ENCODE measurements around the gene HS3ST4.

HS3ST4 gene

GRCh38 chr16:25713785-25714570 lies 22.2 kb downstream of the HS3ST4 start:
- Mint-ChIP-seq H3K27me3 (peaks cover 7% of the 10 kb centered on the region), H3K4me1 (no peaks in the 10 kb centered on the region), H3K9me3 (no peaks in the 10 kb centered on the region), H3K4me3 (no peak overlapping the region), H3K36me3 (no peaks in the 10 kb centered on the region), H3K27ac (no peak overlapping the region)

GRCh38 chr16:25716186-25716585 lies 24.4 kb downstream of the HS3ST4 start:
- no peaks in the 10 kb centered on the region for H3K9me3 Mint-ChIP-seq
- H3K36me3 Mint-ChIP-seq: no peaks in the 10 kb centered on the region
- H3K4me1 Mint-ChIP-seq: no peaks in the 10 kb centered on the region
- no peak overlapping the region for H3K4me3 Mint-ChIP-seq
- H3K27ac Mint-ChIP-seq: no peak overlapping the region
- peaks cover 5% of the 10 kb centered on the region for H3K27me3 Mint-ChIP-seq

GRCh38 chr16:25721439-25721838 lies 29.7 kb downstream of the HS3ST4 start:
- no peak overlapping the region for H3K4me3 Mint-ChIP-seq
- peaks cover 4% of the 10 kb centered on the region for H3K27me3 Mint-ChIP-seq
- H3K36me3 Mint-ChIP-seq: no peaks in the 10 kb centered on the region
- no peaks in the 10 kb centered on the region for H3K9me3 Mint-ChIP-seq
- H3K4me1 Mint-ChIP-seq: no peaks in the 10 kb centered on the region
- H3K27ac Mint-ChIP-seq: no peak overlapping the region

GRCh38 chr16:25726430-25727098 lies 34.8 kb downstream of the HS3ST4 start:
- H3K9me3 Mint-ChIP-seq: no peaks in the 10 kb centered on the region
- H3K27me3 Mint-ChIP-seq: peaks cover 4% of the 10 kb centered on the region
- H3K4me1 Mint-ChIP-seq: no peaks in the 10 kb centered on the region
- no peaks in the 10 kb centered on the region for H3K36me3 Mint-ChIP-seq
- no peak overlapping the region for H3K27ac Mint-ChIP-seq
- H3K4me3 Mint-ChIP-seq: no peak overlapping the region

- H3K27me3 Mint-ChIP-seq: peaks cover 7% of the 10 kb centered on the region
- no peaks in the 10 kb centered on the region for H3K4me1 Mint-ChIP-seq
- H3K9me3 Mint-ChIP-seq: no peaks in the 10 kb centered on the region
- H3K36me3 Mint-ChIP-seq: no peaks in the 10 kb centered on the region
- H3K4me3 Mint-ChIP-seq: no peak overlapping the region
- no peak overlapping the region for H3K27ac Mint-ChIP-seq
These were observed 37.6 kb downstream of the HS3ST4 start for GRCh38 chr16:25729188-25729915.

- Mint-ChIP-seq H3K27ac (no peak overlapping the region), H3K4me1 (no peaks in the 10 kb centered on the region), H3K9me3 (no peaks in the 10 kb centered on the region), H3K27me3 (peaks cover 5% of the 10 kb centered on the region), H3K4me3 (no peak overlapping the region), H3K36me3 (no peaks in the 10 kb centered on the region)
These were observed 38.6 kb downstream of the HS3ST4 start for GRCh38 chr16:25730396-25730795.

- Mint-ChIP-seq H3K27me3 (peaks cover 7% of the 10 kb centered on the region), H3K4me1 (no peaks in the 10 kb centered on the region), H3K9me3 (no peaks in the 10 kb centered on the region), H3K27ac (no peak overlapping the region), H3K36me3 (no peaks in the 10 kb centered on the region), H3K4me3 (no peak overlapping the region)
These were observed 42.9 kb downstream of the HS3ST4 start for GRCh38 chr16:25734430-25735385.

GRCh38 chr16:25735645-25736044 lies 43.9 kb downstream of the HS3ST4 start:
- Mint-ChIP-seq H3K4me3 (no peak overlapping the region), H3K36me3 (no peaks in the 10 kb centered on the region), H3K9me3 (no peaks in the 10 kb centered on the region), H3K27me3 (peaks cover 7% of the 10 kb centered on the region), H3K4me1 (no peaks in the 10 kb centered on the region), H3K27ac (no peak overlapping the region)

- Mint-ChIP-seq H3K9me3 (peaks cover 4% of the 10 kb centered on the region), H3K27ac (no peak overlapping the region), H3K36me3 (no peaks in the 10 kb centered on the region), H3K4me1 (no peaks in the 10 kb centered on the region), H3K27me3 (peaks cover 7% of the 10 kb centered on the region), H3K4me3 (no peak overlapping the region)
These were observed 55.5 kb downstream of the HS3ST4 start for GRCh38 chr16:25747160-25747758.

GRCh38 chr16:25748092-25748654 lies 56.4 kb downstream of the HS3ST4 start:
- H3K27me3 Mint-ChIP-seq: peaks cover 5% of the 10 kb centered on the region
- H3K4me1 Mint-ChIP-seq: no peaks in the 10 kb centered on the region
- peaks cover 4% of the 10 kb centered on the region for H3K9me3 Mint-ChIP-seq

GRCh38 chr16:25750488-25751216 lies 58.9 kb downstream of the HS3ST4 start:
- Mint-ChIP-seq H3K4me3 (no peak overlapping the region), H3K9me3 (no peaks in the 10 kb centered on the region), H3K27ac (no peak overlapping the region), H3K4me1 (no peaks in the 10 kb centered on the region), H3K36me3 (no peaks in the 10 kb centered on the region), H3K27me3 (peaks cover 8% of the 10 kb centered on the region)

More at GRCh38 chr16:25748092-25748654, 56.4 kb downstream of the HS3ST4 start:
- Mint-ChIP-seq H3K36me3 (no peaks in the 10 kb centered on the region), H3K4me3 (no peak overlapping the region), H3K27ac (no peak overlapping the region)

GRCh38 chr16:25751230-25751835 lies 59.6 kb downstream of the HS3ST4 start:
- Mint-ChIP-seq H3K4me3 (no peak overlapping the region), H3K27ac (no peak overlapping the region), H3K9me3 (no peaks in the 10 kb centered on the region), H3K4me1 (no peaks in the 10 kb centered on the region), H3K27me3 (peaks cover 5% of the 10 kb centered on the region), H3K36me3 (no peaks in the 10 kb centered on the region)

GRCh38 chr16:25764466-25764865 lies 72.7 kb downstream of the HS3ST4 start:
- Mint-ChIP-seq H3K9me3 (no peaks in the 10 kb centered on the region), H3K36me3 (no peaks in the 10 kb centered on the region), H3K27me3 (peaks cover 2% of the 10 kb centered on the region), H3K4me3 (no peak overlapping the region), H3K27ac (no peak overlapping the region), H3K4me1 (no peaks in the 10 kb centered on the region)

GRCh38 chr16:25771216-25771615 lies 79.5 kb downstream of the HS3ST4 start:
- Mint-ChIP-seq H3K9me3 (peaks cover 4% of the 10 kb centered on the region), H3K36me3 (no peaks in the 10 kb centered on the region), H3K27me3 (peaks cover 4% of the 10 kb centered on the region), H3K27ac (no peak overlapping the region), H3K4me3 (no peak overlapping the region), H3K4me1 (no peaks in the 10 kb centered on the region)

All from activated naive CD4-positive, alpha-beta T cell treated with anti-CD3 and anti-CD28 coated beads, Interleukin-2, amount 50 U/mL, for 24 hours (primary cell).